HG03060 (cell line): ENCODE results near the gene KRTAP29-1.
"Not testable (repeated sequence)": the region's sequence is repeated elsewhere in the genome, so short reads cannot be mapped to it uniquely, and the experiment has no call there.

Experiments used
- ATAC-seq: cut with Tn5 transposase; IDR thresholded peaks from one replicate; pipeline ENCODE4 v1.9.1; 2021; ENCODE audit warnings: low read depth, moderate number of reproducible peaks; ENCODE audit not compliant: unreplicated experiment

Gene KRTAP29-1

GRCh38 chr17:41301916-41302901, at the start of gene KRTAP29-1:
TSS of gene KRTAP29-1 (minus strand) at chr17:41302851. CDS start at chr17:41302851, 0 bp downstream.
- no peak for ATAC-seq

- no peak for ATAC-seq
Observed at GRCh38 chr17:41351177-41351576, 48.5 kb upstream of the KRTAP29-1 start.

GRCh38 chr17:41350381-41350878, 47.8 kb upstream of the KRTAP29-1 start, which contains the start of gene KRT33A:
TSS of gene KRT33A (minus strand) at chr17:41350828. CDS start at chr17:41350767, 61 bp downstream.
- not testable (repeated sequence) for ATAC-seq

- ATAC-seq, result no peak
Observed at GRCh38 chr17:41347869-41348760, 45.5 kb upstream of the KRTAP29-1 start.

- ATAC-seq, result not testable (repeated sequence)
Observed at GRCh38 chr17:41346421-41346820, 43.8 kb upstream of the KRTAP29-1 start.

GRCh38 chr17:41345992-41346391, 43.3 kb upstream of the KRTAP29-1 start:
- no peak for ATAC-seq

GRCh38 chr17:41343029-41343428, 40.4 kb upstream of the KRTAP29-1 start:
- ATAC-seq, result no peak

GRCh38 chr17:41340934-41341861, 38.5 kb upstream of the KRTAP29-1 start:
- ATAC-seq, result no peak

- ATAC-seq, result no peak
Observed at GRCh38 chr17:41340494-41340893, 37.8 kb upstream of the KRTAP29-1 start.

GRCh38 chr17:41339571-41340172, 37.0 kb upstream of the KRTAP29-1 start:
- ATAC-seq, result no peak

- ATAC-seq, result no peak
Observed at GRCh38 chr17:41338961-41339485, 36.4 kb upstream of the KRTAP29-1 start.

GRCh38 chr17:41335747-41336146, 33.1 kb upstream of the KRTAP29-1 start:
- ATAC-seq, result no peak

- no peak for ATAC-seq
Observed at GRCh38 chr17:41334385-41335305, 32.0 kb upstream of the KRTAP29-1 start.

GRCh38 chr17:41333836-41334235, 31.2 kb upstream of the KRTAP29-1 start:
- no peak for ATAC-seq

GRCh38 chr17:41333098-41333497, 30.4 kb upstream of the KRTAP29-1 start:
- no peak for ATAC-seq

GRCh38 chr17:41332239-41332638, 29.6 kb upstream of the KRTAP29-1 start:
- no peak for ATAC-seq

- ATAC-seq, result no peak
Observed at GRCh38 chr17:41331606-41332005, 29.0 kb upstream of the KRTAP29-1 start.
